IPS DF 19.7 (cell line): ENCODE results near the gene MAP6.
"Not testable (repeated sequence)": the region's sequence is repeated elsewhere in the genome, so short reads cannot be mapped to it uniquely, and the experiment has no call there.

ENCODE experiments used
- DNase-seq: peaks from one replicate; pipeline ENCODE4 v3.0.0-alpha.2; 2013; ENCODE audit warnings: low read depth, low spot score

Gene MAP6

GRCh38 chr11:75668451-75669297 lies at the start of gene MAP6:
Gene MAP6 (minus strand): TSS chr11:75669038. CDS start chr11:75668369, 669 bp downstream.
- DNase-seq = no peak

GRCh38 chr11:75717608-75718418 lies 49.0 kb upstream of the MAP6 start, which contains the start of gene MOGAT2:
Gene MOGAT2 (plus strand): TSS chr11:75717838. CDS start chr11:75717889, 51 bp downstream.
- DNase-seq = no peak

GRCh38 chr11:75716659-75717058 lies 47.8 kb upstream of the MAP6 start:
- DNase-seq = peak; percentile 20

GRCh38 chr11:75715688-75716087 lies 46.9 kb upstream of the MAP6 start:
- no peak for DNase-seq

GRCh38 chr11:75714211-75714610 lies 45.4 kb upstream of the MAP6 start:
- DNase-seq = no peak

GRCh38 chr11:75706260-75706729 lies 37.5 kb upstream of the MAP6 start:
- peak; percentile 45 for DNase-seq

GRCh38 chr11:75705541-75705940 lies 36.7 kb upstream of the MAP6 start:
- no peak for DNase-seq

GRCh38 chr11:75703695-75704237 lies 34.9 kb upstream of the MAP6 start:
- no peak for DNase-seq

- no peak for DNase-seq
Observed at GRCh38 chr11:75700940-75701339, 32.1 kb upstream of the MAP6 start.

- no peak for DNase-seq
Observed at GRCh38 chr11:75697906-75698581, 29.2 kb upstream of the MAP6 start.

GRCh38 chr11:75691804-75692203 lies 23.0 kb upstream of the MAP6 start:
- no peak for DNase-seq

GRCh38 chr11:75689863-75690609 lies 21.2 kb upstream of the MAP6 start:
- DNase-seq = no peak

GRCh38 chr11:75683856-75684255 lies 15.0 kb upstream of the MAP6 start:
- not testable (repeated sequence) for DNase-seq

GRCh38 chr11:75679566-75679965 lies 10.7 kb upstream of the MAP6 start:
- DNase-seq = no peak

- DNase-seq = no peak
Observed at GRCh38 chr11:75678620-75679259, 9.9 kb upstream of the MAP6 start.

GRCh38 chr11:75677909-75678308 lies 9.1 kb upstream of the MAP6 start:
- no peak for DNase-seq

GRCh38 chr11:75677275-75677674 lies 8.4 kb upstream of the MAP6 start:
- no peak for DNase-seq

GRCh38 chr11:75673977-75674582 lies 5.2 kb upstream of the MAP6 start:
- no peak for DNase-seq

- DNase-seq = no peak
Observed at GRCh38 chr11:75667831-75668450, 897 bp downstream of the MAP6 start.
